AG08395 (cell line): Measurements from ENCODE around the gene IGFALS.

Source experiments
- DNase-seq: peaks from one replicate; pipeline ENCODE4 v3.0.0; 2012; ENCODE audit warnings: mixed read lengths, low spot score

The IGFALS gene

GRCh38 chr16:1793578-1794220 is at the start of gene IGFALS:
IGFALS (minus strand) TSS chr16:1793705; CDS start chr16:1793652, 53 bp downstream.
- no peak for DNase-seq

- DNase-seq: peak; percentile 76
Measured at GRCh38 chr16:1839554-1839953, 46.0 kb upstream of the IGFALS start.

GRCh38 chr16:1834096-1834495 is 40.6 kb upstream of the IGFALS start:
- DNase-seq: no peak

- no peak for DNase-seq
Measured at GRCh38 chr16:1832838-1833454, 39.4 kb upstream of the IGFALS start.

GRCh38 chr16:1831186-1832075 is 37.9 kb upstream of the IGFALS start:
- DNase-seq: no peak

- DNase-seq: no peak
Measured at GRCh38 chr16:1830213-1830612, 36.7 kb upstream of the IGFALS start.

GRCh38 chr16:1828645-1829410 is 35.3 kb upstream of the IGFALS start:
- DNase-seq: no peak

- peak; percentile 100 for DNase-seq
Measured at GRCh38 chr16:1826691-1827573, 33.4 kb upstream of the IGFALS start, which contains the start of the genes FAHD1 and HAGH. FAHD1 (plus strand) TSS chr16:1827206; CDS start chr16:1827239, 33 bp downstream. HAGH (minus strand) TSS chr16:1826825; CDS start chr16:1826787, 38 bp downstream.

GRCh38 chr16:1825864-1826690 is 32.6 kb upstream of the IGFALS start:
- peak; percentile 41 for DNase-seq

GRCh38 chr16:1825381-1825863 is 31.9 kb upstream of the IGFALS start:
- no peak for DNase-seq

- DNase-seq: peak; percentile 39
Measured at GRCh38 chr16:1823821-1824220, 30.3 kb upstream of the IGFALS start.

GRCh38 chr16:1822801-1823200 is 29.3 kb upstream of the IGFALS start:
- DNase-seq: no peak

GRCh38 chr16:1821861-1822611 is 28.5 kb upstream of the IGFALS start:
- no peak for DNase-seq

- no peak for DNase-seq
Measured at GRCh38 chr16:1820946-1821290, 27.4 kb upstream of the IGFALS start.

GRCh38 chr16:1820096-1820945 is 26.8 kb upstream of the IGFALS start:
- DNase-seq: no peak

GRCh38 chr16:1819611-1820010 is 26.1 kb upstream of the IGFALS start:
- DNase-seq: no peak

GRCh38 chr16:1818873-1819525 is 25.5 kb upstream of the IGFALS start:
- DNase-seq: no peak
